OCI-LY7 (cell line): ENCODE measurements around the gene SLC8A1. TPM values are rescaled to one million over a fixed set of nuclear protein-coding genes. Genes with fewer than 3 reads are reported as not detected.

Experiments used
- BruUV-seq: library from RNA; stranded (reverse); fragments of 400-500 nt; replicated peaks from 2 replicates; lab custom pipeline; 2021; lab: Mats Ljungman, UMichigan
- CTCF ChIA-PET: fragments of 300-600 bp; sonication (Branson Sonifier 250); formaldehyde crosslinking; loops from one replicate; lab custom pipeline; 2022; ENCODE audit warnings: antibody characterized with exemption; ENCODE audit not compliant: unreplicated experiment; lab: Charles Lee
- POLR2A ChIA-PET: fragments of 300-600 bp; sonication (Branson Sonifier 250); formaldehyde crosslinking; loops from one replicate; lab custom pipeline; 2022; ENCODE audit warnings: antibody characterized with exemption; lab: Charles Lee
- DNase-seq: peaks from one replicate; pipeline ENCODE4 v3.0.0-alpha.2; 2015; ENCODE audit warnings: low spot score
- H2AFZ ChIP-seq: fragments of 200-600 bp; sonication (generic), shearing (Covaris generic); 2 replicates; pipeline ENCODE4 v1.6.1; 2014; ENCODE audit warnings: mild to moderate bottlenecking, antibody characterized with exemption, low read length, moderate library complexity
- H3K27ac ChIP-seq: fragments of 200-600 bp; sonication (generic); 2 replicates; pipeline ENCODE4 v1.5.1; 2014; ENCODE audit warnings: mixed run types, low read depth, mild to moderate bottlenecking, moderate library complexity, low read length, inconsistent platforms; ENCODE audit not compliant: poor library complexity, severe bottlenecking
- H3K36me3 ChIP-seq: fragments of 200-600 bp; sonication (generic); 2 replicates; pipeline ENCODE4 v1.6.1; 2014; ENCODE audit warnings: mild to moderate bottlenecking, antibody characterized with exemption, low read length, moderate library complexity, mixed read lengths; ENCODE audit not compliant: insufficient read depth
- H3K4me1 ChIP-seq: fragments of 200-600 bp; sonication (generic); 2 replicates; pipeline ENCODE4 v1.5.1; 2014; ENCODE audit warnings: mild to moderate bottlenecking, low read length; ENCODE audit not compliant: insufficient read depth, poor library complexity, severe bottlenecking
- H3K4me2 ChIP-seq: fragments of 200-600 bp; sonication (generic); 2 replicates; pipeline ENCODE4 v1.6.1; 2014; ENCODE audit warnings: mild to moderate bottlenecking, low read length
- H3K4me3 ChIP-seq: fragments of 200-600 bp; sonication (generic); 2 replicates; pipeline ENCODE4 v1.5.1; 2014; ENCODE audit warnings: mild to moderate bottlenecking, low read depth, low read length; ENCODE audit not compliant: poor library complexity, severe bottlenecking
- H3K79me2 ChIP-seq: fragments of 200-600 bp; sonication (generic); 2 replicates; pipeline ENCODE4 v1.6.1; 2016; ENCODE audit warnings: low read depth, mild to moderate bottlenecking, low read length, moderate library complexity, mixed read lengths; ENCODE audit not compliant: insufficient read depth
- H3K9me2 ChIP-seq: fragments of 200-600 bp; sonication (generic); 2 replicates; pipeline ENCODE4 v1.6.1; 2016; ENCODE audit warnings: mild to moderate bottlenecking, low read length, mixed read lengths; ENCODE audit not compliant: insufficient read depth
- H3K9me3 ChIP-seq: fragments of 200-600 bp; sonication (generic); 2 replicates; pipeline ENCODE4 v1.6.1; 2014; ENCODE audit warnings: mild to moderate bottlenecking, mixed run types, low read length, mixed read lengths
- H4K20me1 ChIP-seq: fragments of 200-600 bp; sonication (generic); 2 replicates; pipeline ENCODE4 v1.6.1; 2014; ENCODE audit warnings: mild to moderate bottlenecking, antibody characterized with exemption, low read length, moderate library complexity, mixed read lengths; ENCODE audit not compliant: insufficient read depth
- CTCF ChIP-seq: fragments of 200-600 bp; sonication (generic); conservative IDR thresholded peaks from 2 replicates; pipeline ENCODE4 v1.5.1; 2014; ENCODE audit warnings: mild to moderate bottlenecking, antibody characterized with exemption, low read length, moderate library complexity, mixed read lengths
- EZH2phosphoT487 ChIP-seq: fragments of 200-600 bp; sonication (generic); IDR thresholded peaks from 2 replicates; pipeline ENCODE4 v1.6.1; 2018; ENCODE audit warnings: low read depth, borderline replicate concordance, mild to moderate bottlenecking, mixed run types, antibody characterized with exemption, low read length, moderate library complexity, mixed read lengths
- intact Hi-C: fragments of 100-400 bp; cut with micrococcal nuclease; formaldehyde crosslinking; loops from one replicate; pipeline ENCODE4 v1.10.0; 2022; ENCODE audit not compliant: unreplicated experiment
- total RNA-seq, 2 experiments: library from RNA; depleted of rRNA in 1 of 2; stranded (reverse); fragments of >200 nt in 1 of 2; shearing (Covaris generic) in 1 of 2; gene quantifications; 2 replicates each; pipeline ENCODE4 v1.2.3, GENCODE V29; 2014 to 2022

SLC8A1 gene
- total RNA-seq, 2 experiments from 2014 or later, result 3.6 to 7.3 TPM

- H3K4me2 ChIP-seq, result no peak overlapping the region
- ChIA-PET POLR2A (interaction anchor here (0.6 to 1.1 kb wide), 3 partner anchors 35 to 226 kb away, joined by 3 read pairs; no protein-coding TSS in a partner anchor), CTCF (no interaction called here)
Observed at GRCh38 chr2:40480073-40480472, 28.2 kb upstream of the SLC8A1 start.

GRCh38 chr2:40477361-40477760 is 25.5 kb upstream of the SLC8A1 start:
- H3K79me2 ChIP-seq, result no peaks in the 10 kb centered on the region
- no peaks in the 10 kb centered on the region for H3K9me3 ChIP-seq
- no peaks in the 10 kb centered on the region for H3K9me2 ChIP-seq
- BruUV-seq, result no TSS peak
- H3K27ac ChIP-seq, result no peak overlapping the region
- intact Hi-C loops, result no loop called here
- TF ChIP-seq CTCF (no peak), EZH2phosphoT487 (no peak)
- ChIA-PET CTCF (no interaction called here), POLR2A (interaction anchor here (0.5 to 0.6 kb wide), 2 partner anchors 62 to 495 kb away, joined by 3 to 7 read pairs; no protein-coding TSS in a partner anchor)
- H2AFZ ChIP-seq, result no peak overlapping the region
- no peak for DNase-seq
- H3K4me2 ChIP-seq, result no peak overlapping the region
- no peaks in the 10 kb centered on the region for H3K36me3 ChIP-seq
- no peak overlapping the region for H3K4me3 ChIP-seq
- no peaks in the 10 kb centered on the region for H4K20me1 ChIP-seq
- H3K4me1 ChIP-seq, result no peaks in the 10 kb centered on the region

More at GRCh38 chr2:40480073-40480472, 28.2 kb upstream of the SLC8A1 start:
- no peaks in the 10 kb centered on the region for H3K79me2 ChIP-seq
- no peak overlapping the region for H3K4me3 ChIP-seq
- no peaks in the 10 kb centered on the region for H3K36me3 ChIP-seq
- no peaks in the 10 kb centered on the region for H4K20me1 ChIP-seq
- no peak overlapping the region for H2AFZ ChIP-seq
- H3K9me3 ChIP-seq, result no peaks in the 10 kb centered on the region
- no peak for DNase-seq
- intact Hi-C loops, result no loop called here
- no peaks in the 10 kb centered on the region for H3K9me2 ChIP-seq
- no peak overlapping the region for H3K27ac ChIP-seq
- no TSS peak for BruUV-seq
- H3K4me1 ChIP-seq, result no peaks in the 10 kb centered on the region
- no peak for TF ChIP-seq EZH2phosphoT487
- TF ChIP-seq CTCF, result no peak

- H3K27ac ChIP-seq, result no peak overlapping the region
- ChIA-PET POLR2A (no interaction called here), CTCF (no interaction called here)
- no peak overlapping the region for H2AFZ ChIP-seq
- intact Hi-C loops, result no loop called here
- H3K36me3 ChIP-seq, result no peaks in the 10 kb centered on the region
- peaks cover 6% of the 10 kb centered on the region for H3K4me1 ChIP-seq
- H3K9me3 ChIP-seq, result no peaks in the 10 kb centered on the region
- DNase-seq, result no peak
- no peaks in the 10 kb centered on the region for H3K79me2 ChIP-seq
- H3K4me2 ChIP-seq, result no peak overlapping the region
- TF ChIP-seq CTCF, result no peak
- H3K9me2 ChIP-seq, result no peaks in the 10 kb centered on the region
- no TSS peak for BruUV-seq
- H4K20me1 ChIP-seq, result no peaks in the 10 kb centered on the region
- H3K4me3 ChIP-seq, result no peak overlapping the region
Observed at GRCh38 chr2:40476436-40476835, 24.5 kb upstream of the SLC8A1 start.
